Cardiac muscle cell (in vitro differentiated cells and primary cell): Measurements from ENCODE around the gene DCTN5. TPM values are rescaled to one million over a fixed set of nuclear protein-coding genes. Genes with fewer than 3 reads are reported as not detected.

Source experiments
- DNase-seq, 2 donors: peaks; one replicate each; pipeline versions ENCODE4 v3.0.0 to v3.0.0-alpha.2; 2010 to 2017; ENCODE audit warnings: low read depth in 1 of 2, low spot score in 1 of 2
- H3K27ac ChIP-seq: fragments of 200-600 bp; sonication (generic); 2 replicates; pipeline ENCODE4 v1.5.1; 2016
- H3K27me3 ChIP-seq: fragments of 200-600 bp; sonication (generic); 2 replicates; pipeline ENCODE4 v1.6.0; 2016; ENCODE audit warnings: control low read depth
- H3K36me3 ChIP-seq: fragments of 200-600 bp; sonication (generic); 2 replicates; pipeline ENCODE4 v1.5.1; 2016; ENCODE audit warnings: control low read depth
- H3K4me1 ChIP-seq: fragments of 200-600 bp; sonication (generic); 2 replicates; pipeline ENCODE4 v1.8.1; 2017; ENCODE audit warnings: low read depth, mild to moderate bottlenecking, mixed run types
- H3K4me3 ChIP-seq: fragments of 200-600 bp; sonication (generic); 2 replicates; pipeline ENCODE4 v1.5.1; 2016; ENCODE audit warnings: mild to moderate bottlenecking
- H3K9me3 ChIP-seq: fragments of 200-600 bp; sonication (generic); 2 replicates; pipeline ENCODE4 v1.5.1; 2017; ENCODE audit warnings: low read depth, mild to moderate bottlenecking, control low read depth
- CTCF ChIP-seq: IDR thresholded peaks from 2 replicates; pipeline ENCODE4 v1.5.1; 2012; ENCODE audit warnings: low read depth, mild to moderate bottlenecking, low read length
- polyA plus RNA-seq: library from polyadenylated mRNA; unstranded; fragments of >200 nt; fragmentation: Nextera tagmentation; extraction: Ambion mirVana; gene quantifications from 2 replicates; pipeline ENCODE4 v1.2.1, GENCODE V29; 2016
- total RNA-seq: library from RNA; depleted of rRNA; stranded (reverse); fragments of >200 nt; gene quantifications from 2 replicates; pipeline ENCODE4 v1.2.3, GENCODE V29; 2016

DCTN5 gene
- total and polyA plus RNA-seq, 2 experiments from 2014 or later, result 22.8 to 39.2 TPM

GRCh38 chr16:23724785-23725131 is 83.5 kb downstream of the DCTN5 start:
- Histone ChIP-seq H3K27me3 (no peaks in the 10 kb centered on the region), H3K9me3 (no peaks in the 10 kb centered on the region), H3K36me3 (no peaks in the 10 kb centered on the region), H3K4me1 (no peaks in the 10 kb centered on the region), H3K4me3 (no peak overlapping the region), H3K27ac (no peak overlapping the region)
- TF ChIP-seq CTCF, result no peak
- DNase-seq, result no peak

- Histone ChIP-seq H3K9me3 (no peaks in the 10 kb centered on the region), H3K36me3 (no peaks in the 10 kb centered on the region), H3K4me3 (no peak overlapping the region), H3K27me3 (no peaks in the 10 kb centered on the region), H3K4me1 (no peaks in the 10 kb centered on the region), H3K27ac (no peak overlapping the region)
- no peak for DNase-seq
- no peak for TF ChIP-seq CTCF
Measured at GRCh38 chr16:23726710-23727109, 85.4 kb downstream of the DCTN5 start.

Other genes with a start within 250 kb of the DCTN5 start
- gene COG7, start 188.3 kb upstream of the DCTN5 start, total RNA-seq, result 9.7 and 23.5 TPM in 2 replicates
- gene COG7, start 188.3 kb upstream of the DCTN5 start, polyA plus RNA-seq, result 10.6 and 11.9 TPM in 2 replicates
- gene GGA2, start 131.0 kb upstream of the DCTN5 start, total RNA-seq, result 71.7 and 126 TPM in 2 replicates
- 149 and 160 TPM in 2 replicates for gene GGA2, start 131.0 kb upstream of the DCTN5 start, polyA plus RNA-seq
- 25.5 and 57.2 TPM in 2 replicates for gene EARS2, start 84.1 kb upstream of the DCTN5 start, total RNA-seq
- 21.0 and 23.3 TPM in 2 replicates for gene EARS2, start 84.1 kb upstream of the DCTN5 start, polyA plus RNA-seq
- 256 and 277 TPM in 2 replicates for gene UBFD1, start 83.7 kb upstream of the DCTN5 start, total RNA-seq
- gene UBFD1, start 83.7 kb upstream of the DCTN5 start, polyA plus RNA-seq, result 56.5 and 66.9 TPM in 2 replicates
- 108 and 192 TPM in 2 replicates for gene NDUFAB1, start 45.1 kb upstream of the DCTN5 start, total RNA-seq
- 369 and 431 TPM in 2 replicates for gene NDUFAB1, start 45.1 kb upstream of the DCTN5 start, polyA plus RNA-seq
- 8.3 and 9.5 TPM in 2 replicates for gene PALB2, start 156 bp upstream of the DCTN5 start, total RNA-seq
- 10.8 and 13.8 TPM in 2 replicates for gene PALB2, start 156 bp upstream of the DCTN5 start, polyA plus RNA-seq
- gene PLK1, start 37.4 kb downstream of the DCTN5 start, total RNA-seq, result 6.8 and 93.3 TPM in 2 replicates
- gene PLK1, start 37.4 kb downstream of the DCTN5 start, polyA plus RNA-seq, result 13.4 and 134 TPM in 2 replicates
- gene ERN2, start 71.8 kb downstream of the DCTN5 start, total RNA-seq, result 0.11 and 0.54 TPM in 2 replicates
- gene ERN2, start 71.8 kb downstream of the DCTN5 start, polyA plus RNA-seq, result 0.44 and 0.60 TPM in 2 replicates
- not detected in 2 replicates for gene CHP2, start 113.6 kb downstream of the DCTN5 start, total RNA-seq
- gene CHP2, start 113.6 kb downstream of the DCTN5 start, polyA plus RNA-seq, result not detected in 2 replicates
- gene PRKCB, start 194.5 kb downstream of the DCTN5 start, total RNA-seq, result 0.66 and 1.6 TPM in 2 replicates
- gene PRKCB, start 194.5 kb downstream of the DCTN5 start, polyA plus RNA-seq, result 1.5 and 1.6 TPM in 2 replicates